H1 (cell line): ENCODE data around the gene GLYR1. TPM values are rescaled to one million over a fixed set of nuclear protein-coding genes. Genes with fewer than 3 reads are reported as not detected.

Experiments
- CBX5 ChIP-seq: fragments of 300-800, 300-1000 bp; sonication (generic); IDR thresholded peaks from 2 replicates; pipeline ENCODE4 v1.7.1; 2016; ENCODE audit warnings: antibody characterized with exemption, low read length, low read depth
- CHD7 ChIP-seq: fragments of 300-600 bp; sonication (generic); IDR thresholded peaks from 2 replicates; pipeline ENCODE4 v1.7.1; 2012; ENCODE audit warnings: low read length, moderate library complexity, mild to moderate bottlenecking, inconsistent platforms; ENCODE audit not compliant: insufficient replicate concordance
- FOSL1 ChIP-seq: IDR thresholded peaks from 2 replicates; pipeline ENCODE4 v1.6.1; 2011; ENCODE audit warnings: mild to moderate bottlenecking, low read depth, low read length, moderate library complexity; ENCODE audit not compliant: insufficient read depth
- HDAC2 ChIP-seq, 2 experiments: fragments of 300-600 bp in 1 of 2; sonication (generic) in 1 of 2; IDR thresholded peaks; 2 replicates each; pipeline ENCODE4 v1.6.1; 2011 to 2012; ENCODE audit warnings: low read depth in 2 of 2, low read length in 2 of 2, mild to moderate bottlenecking in 2 of 2, moderate library complexity in 2 of 2, borderline replicate concordance in 1 of 2, inconsistent platforms in 1 of 2
- KDM4A ChIP-seq: IDR thresholded peaks from one replicate; pipeline ENCODE4 v1.7.1; 2012; ENCODE audit warnings: low read depth, mild to moderate bottlenecking, moderate library complexity, low read length, inconsistent platforms; ENCODE audit not compliant: severe bottlenecking
- RXRA ChIP-seq: IDR thresholded peaks from 2 replicates; pipeline ENCODE4 v1.6.1; 2011; ENCODE audit warnings: low read depth, mild to moderate bottlenecking, low read length, moderate library complexity; ENCODE audit not compliant: insufficient read depth
- TAF7 ChIP-seq: optimal IDR thresholded peaks from 2 replicates; pipeline ENCODE3; 2011; ENCODE audit warnings: low read depth, mild to moderate bottlenecking, inconsistent platforms, low read length, moderate library complexity, borderline replicate concordance
- TCF12 ChIP-seq: IDR thresholded peaks from 2 replicates; pipeline ENCODE4 v1.6.1; 2011; ENCODE audit warnings: low read depth, mild to moderate bottlenecking, low read length
- polyA plus RNA-seq, 7 experiments: library from polyadenylated mRNA; depleted of rRNA in 3 of 7; stranded (reverse) in 5 of 7; unstranded in 2 of 7; fragments of >200 nt in 5 of 7; fragments of 200-250 nt in 2 of 7; gene quantifications; 1 replicate in 5 of 7; 2 replicates in 1 of 7; 4 replicates in 1 of 7; pipeline versions ENCODE4 v1.2.1 to v1.2.3, GENCODE V29; 2011 to 2013; ENCODE audit warnings: missing spikeins in 2 of 7, mixed read lengths in 2 of 7
- total RNA-seq: library from RNA; stranded (reverse); fragmentation: NEBNext Ultra II Directional; extraction: Animal tissue kit (Norgen Biotek cat#: 25700); gene quantifications from 2 replicates; pipeline ENCODE4 v1.2.1, GENCODE V29; 2021

GLYR1 gene
- total and polyA plus RNA-seq, 2 of the 8 experiments (the other 6 are each of a cell fraction or from before 2014, with no cell fraction given), result 50.2 to 115 TPM

- TF ChIP-seq RXRA (no peak), CHD7 (no peak), TCF12 (no peak), KDM4A (no peak), FOSL1 (no peak), TAF7 (no peak), CBX5 (no peak), HDAC2 (IDR thresholded peaks at IDR 0.05; ENCODE audit: borderline replicate concordance in 1 of 2, low read depth in 2 of 2, low read length in 2 of 2) (no peak)
Measured at GRCh38 chr16:4753227-4753626, 93.9 kb downstream of the GLYR1 start (continued).
